ENCODE results near the gene IL12B.

DNA sequence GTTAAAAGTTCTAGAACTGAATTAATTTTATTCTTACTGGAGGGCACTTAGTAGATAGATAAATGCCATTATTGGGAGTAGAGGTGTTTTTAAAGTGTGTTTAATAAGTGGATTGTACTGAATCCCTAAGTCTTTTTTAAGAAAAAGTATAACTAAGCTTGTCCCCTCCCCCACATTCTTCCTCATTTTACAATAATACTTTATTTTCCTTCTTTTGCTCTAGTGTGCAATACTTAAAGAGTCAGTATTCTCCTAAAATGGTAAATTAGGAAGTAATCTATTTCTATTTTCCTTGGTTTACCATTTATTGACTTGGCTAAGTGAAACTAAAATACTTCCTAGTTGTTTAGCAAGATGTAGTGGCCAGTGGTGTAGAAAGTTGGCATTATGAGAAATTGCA, 55.6 kb downstream of the IL12B start:
- no peak for TF ChIP-seq POLR2AphosphoS5 (IDR thresholded peaks at IDR 0.05; ENCODE audit: low read depth, low read length)
- no peak for TF ChIP-seq POLR2A (IDR thresholded peaks at IDR 0.05; ENCODE audit: low read depth, low read length)

All from GM12891 (cell line).